T-helper 9 cell (primary cell): ENCODE results near the gene UNC5C.
"Not testable (repeated sequence)": the region's sequence is repeated elsewhere in the genome, so short reads cannot be mapped to it uniquely, and the experiment has no call there.

ENCODE experiments used
- DNase-seq: peaks from one replicate; pipeline ENCODE4 v3.0.0-alpha.2; 2020

UNC5C gene

DNA sequence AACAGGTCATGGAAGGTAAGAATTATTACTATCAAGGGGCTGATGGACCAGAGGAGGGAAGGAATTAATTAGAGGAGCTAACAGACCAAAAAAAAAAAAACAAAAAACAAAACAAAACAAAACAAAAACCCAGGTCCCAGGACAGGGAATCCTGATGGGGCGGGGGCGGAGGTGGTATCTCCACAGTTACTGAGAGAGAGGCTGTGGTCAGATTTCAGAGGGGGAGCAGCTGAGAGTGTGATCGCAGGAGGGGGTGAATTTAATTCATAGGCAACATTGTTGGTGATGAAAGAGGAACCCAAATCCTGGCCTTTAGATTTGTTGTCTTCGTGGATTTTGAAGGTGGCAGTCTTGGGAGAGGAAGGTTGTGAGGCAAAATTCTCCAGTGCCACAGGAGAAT, 389.4 kb downstream of the UNC5C start:
- no peak for DNase-seq

- DNase-seq, result no peak
These were observed 390.1 kb downstream of the UNC5C start for GRCh38 chr4:95158626-95159025.

GRCh38 chr4:95158045-95158444, 390.7 kb downstream of the UNC5C start:
- DNase-seq, result no peak

DNA sequence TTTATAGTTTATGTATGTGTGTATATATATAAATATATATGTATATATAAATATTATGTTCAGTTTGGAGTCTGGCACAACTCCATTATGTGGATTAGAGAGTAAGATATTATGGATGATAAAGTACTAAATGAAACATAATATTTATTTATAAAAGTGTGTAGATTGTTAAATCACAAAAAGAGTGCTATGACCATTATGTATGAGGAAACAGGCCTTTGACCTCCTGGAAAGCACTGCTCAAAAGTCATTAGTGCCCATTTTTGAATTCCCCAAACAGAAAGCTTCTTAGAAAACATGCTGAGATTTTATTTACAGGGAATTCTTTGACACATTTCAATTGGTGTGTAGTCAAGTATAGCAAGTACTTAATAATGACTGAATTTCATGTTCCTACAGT, 391.2 kb downstream of the UNC5C start:
- DNase-seq, result no peak

- DNase-seq, result no peak
These were observed 392.4 kb downstream of the UNC5C start for GRCh38 chr4:95156452-95156765.

- DNase-seq, result no peak
These were observed 392.9 kb downstream of the UNC5C start for GRCh38 chr4:95155759-95156451.

GRCh38 chr4:95153182-95153581, 395.6 kb downstream of the UNC5C start:
- no peak for DNase-seq

- no peak for DNase-seq
These were observed 397.5 kb downstream of the UNC5C start for GRCh38 chr4:95151255-95151654.

GRCh38 chr4:95142932-95143331, 405.8 kb downstream of the UNC5C start:
- no peak for DNase-seq

GRCh38 chr4:95141361-95141760, 407.4 kb downstream of the UNC5C start:
- DNase-seq, result no peak

GRCh38 chr4:95139424-95139823, 409.3 kb downstream of the UNC5C start:
- not testable (repeated sequence) for DNase-seq

DNA sequence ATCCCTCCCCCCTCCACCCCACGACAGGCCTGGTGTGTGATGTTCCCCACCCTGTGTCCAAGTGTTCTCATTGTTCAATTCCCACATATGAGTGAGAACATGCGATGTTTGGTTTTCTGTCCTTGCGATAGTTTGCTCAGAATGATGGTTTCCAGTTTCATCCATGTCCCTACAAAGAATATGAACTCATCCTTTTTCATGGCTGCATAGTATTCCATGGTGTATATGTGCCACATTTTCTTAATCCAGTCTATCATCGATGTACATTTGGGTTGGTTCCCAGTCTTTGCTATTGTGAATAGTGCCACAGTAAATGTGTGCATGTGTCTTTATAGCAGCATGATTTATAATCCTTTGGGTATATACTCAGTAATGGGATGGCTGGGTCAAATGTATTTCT, 414.8 kb downstream of the UNC5C start:
- not testable (repeated sequence) for DNase-seq

- no peak for DNase-seq
These were observed 418.9 kb downstream of the UNC5C start for GRCh38 chr4:95129821-95130311.

DNA sequence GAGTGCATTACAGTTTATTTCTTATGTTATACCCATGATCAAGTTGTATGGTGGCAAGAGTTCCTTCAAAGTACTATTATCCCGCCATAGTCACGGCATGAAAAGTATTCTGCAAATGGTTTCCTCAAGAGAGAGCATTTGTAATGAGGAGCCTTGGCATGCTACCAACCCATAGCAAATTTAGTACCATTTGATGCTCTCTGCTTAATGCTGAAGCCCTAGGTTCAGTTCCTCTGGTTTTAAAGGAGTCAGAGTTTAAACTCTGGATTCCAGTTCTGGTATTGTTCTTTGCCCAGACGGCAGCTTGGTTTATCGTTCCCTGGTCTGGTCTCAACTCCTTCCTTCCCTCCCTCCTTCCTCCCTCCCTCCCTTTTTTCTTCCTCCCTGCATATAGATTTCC, 419.7 kb downstream of the UNC5C start:
- DNase-seq, result no peak

DNA sequence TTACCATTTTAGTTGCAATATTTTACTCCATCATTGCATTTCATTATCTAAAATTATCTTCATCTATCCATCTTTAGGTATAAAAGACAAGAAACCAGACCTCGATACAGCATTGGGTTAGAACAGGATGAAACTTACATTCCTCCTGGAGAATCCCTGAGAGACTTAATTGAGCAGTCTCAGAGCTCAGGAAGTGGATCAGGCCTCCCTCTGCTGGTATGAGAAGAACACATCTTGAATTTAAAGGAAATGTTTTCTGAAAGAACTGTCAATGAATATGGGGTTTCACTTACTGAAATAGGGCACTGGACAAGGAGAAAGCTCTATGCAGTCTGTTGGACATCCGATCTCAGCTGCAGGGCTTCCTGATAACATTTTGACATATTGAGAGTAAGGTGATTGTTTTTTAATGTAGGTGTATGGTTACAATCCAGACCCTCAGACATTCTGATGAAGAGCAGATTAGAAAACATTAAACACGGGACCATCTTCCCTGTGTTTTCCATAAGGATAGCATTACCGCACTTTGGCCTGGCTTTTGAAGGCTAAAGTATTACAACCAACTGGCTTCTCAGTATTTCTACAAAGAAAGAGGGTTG, 423.8 kb downstream of the UNC5C start:
- DNase-seq, result no peak

GRCh38 chr4:95122001-95122400, 426.8 kb downstream of the UNC5C start:
- DNase-seq, result no peak

DNA sequence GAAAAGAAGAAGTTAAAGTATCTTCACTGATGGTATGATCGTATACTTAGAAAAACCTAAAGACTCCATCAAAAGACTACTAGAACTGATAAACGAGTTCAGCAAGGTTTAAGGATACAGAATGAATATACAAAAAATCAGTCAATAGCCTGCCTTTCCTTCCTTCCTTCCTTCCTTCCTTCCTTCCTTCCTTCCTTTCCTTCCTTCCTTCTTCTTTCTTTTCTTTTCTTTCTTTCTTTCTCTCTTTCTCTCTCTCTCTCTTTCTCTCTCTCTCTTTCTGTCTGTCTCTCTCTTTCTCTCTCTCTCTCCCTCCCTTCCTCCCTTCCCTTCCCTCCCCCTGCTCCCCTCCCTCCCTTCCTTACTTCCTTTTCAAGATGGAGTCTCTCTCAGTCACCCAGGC, 428.3 kb downstream of the UNC5C start:
- no peak for DNase-seq

- DNase-seq, result no peak
These were observed 430.3 kb downstream of the UNC5C start for GRCh38 chr4:95118497-95118896.

GRCh38 chr4:95114521-95114920, 434.3 kb downstream of the UNC5C start:
- no peak for DNase-seq
